GM19455 (cell line): Measurements from ENCODE around the gene HDC.

Experiments
- ATAC-seq: cut with Tn5 transposase; IDR thresholded peaks from one replicate; pipeline ENCODE4 v1.9.1; 2021; ENCODE audit not compliant: unreplicated experiment

HDC gene

DNA sequence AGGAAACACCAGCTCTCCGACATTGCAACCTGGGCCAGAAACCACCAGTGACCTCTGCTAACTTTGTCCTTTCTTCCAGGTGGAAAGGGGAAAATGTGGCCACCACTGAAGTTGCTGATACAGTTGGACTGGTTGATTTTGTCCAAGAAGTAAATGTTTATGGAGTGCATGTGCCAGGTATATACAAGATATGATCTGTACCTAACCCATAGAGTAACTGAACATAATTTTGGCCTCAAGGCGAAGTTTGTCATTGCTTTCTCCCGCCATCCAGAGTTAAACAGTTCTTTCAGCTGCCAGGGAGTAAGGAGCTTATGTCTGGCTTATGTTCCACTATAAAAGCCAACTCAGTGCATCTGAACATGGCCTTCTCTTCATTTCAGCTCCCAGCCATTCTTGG is 36.7 kb downstream of the HDC start:
- no peak for ATAC-seq

DNA sequence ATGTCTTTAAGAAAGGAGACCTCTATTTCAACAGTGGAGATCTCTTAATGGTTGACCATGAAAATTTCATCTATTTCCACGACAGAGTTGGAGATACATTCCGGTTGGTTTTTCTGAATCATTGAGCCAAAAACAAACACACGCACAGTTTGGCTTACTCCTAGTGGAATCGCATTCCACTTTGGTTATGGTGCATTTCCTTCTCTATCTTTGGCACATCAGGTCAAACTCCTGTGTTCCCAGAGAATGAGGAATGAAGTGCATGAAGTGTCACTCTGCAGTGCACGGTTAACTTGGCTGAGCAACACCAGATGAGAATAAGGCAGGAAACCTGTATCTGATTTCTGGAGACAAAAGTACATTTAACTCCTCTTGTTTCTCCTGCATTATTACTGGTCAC is 38.5 kb downstream of the HDC start:
- no peak for ATAC-seq

DNA sequence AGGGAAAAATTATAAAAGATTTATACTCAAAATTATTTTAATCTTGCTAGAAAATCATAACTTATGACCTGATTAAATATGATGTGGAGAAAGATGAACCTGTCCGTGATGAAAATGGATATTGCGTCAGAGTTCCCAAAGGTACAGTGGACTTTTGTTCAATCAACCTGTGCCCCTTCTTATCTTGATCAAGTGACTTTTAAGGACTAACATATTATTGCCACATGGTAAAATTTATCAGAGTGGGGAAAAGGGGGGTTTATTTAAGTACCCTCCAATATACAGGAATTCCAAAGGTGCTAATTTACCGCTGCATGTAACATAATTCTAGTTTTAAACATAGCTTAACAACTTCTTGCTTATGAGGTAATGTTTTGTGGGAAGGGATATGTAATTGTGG is 39.6 kb downstream of the HDC start:
- ATAC-seq, result no peak

DNA sequence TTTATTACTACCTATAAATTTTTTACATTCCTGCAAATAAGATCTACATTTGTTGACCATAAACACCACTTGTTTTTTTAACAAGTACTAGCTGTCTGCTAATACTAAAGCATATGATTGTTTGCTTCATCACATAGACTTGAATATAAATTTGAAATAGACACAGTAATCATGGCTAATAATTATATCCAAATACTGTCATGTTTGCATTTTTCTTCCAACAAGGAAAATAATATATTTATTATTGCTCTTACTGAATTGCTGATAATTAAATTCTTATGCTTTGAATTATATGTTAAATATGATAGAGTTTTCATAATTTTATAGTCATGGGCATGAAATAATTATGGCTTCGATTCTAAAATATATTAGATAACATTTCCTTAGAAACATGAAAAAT is 40.5 kb downstream of the HDC start:
- no peak for ATAC-seq

DNA sequence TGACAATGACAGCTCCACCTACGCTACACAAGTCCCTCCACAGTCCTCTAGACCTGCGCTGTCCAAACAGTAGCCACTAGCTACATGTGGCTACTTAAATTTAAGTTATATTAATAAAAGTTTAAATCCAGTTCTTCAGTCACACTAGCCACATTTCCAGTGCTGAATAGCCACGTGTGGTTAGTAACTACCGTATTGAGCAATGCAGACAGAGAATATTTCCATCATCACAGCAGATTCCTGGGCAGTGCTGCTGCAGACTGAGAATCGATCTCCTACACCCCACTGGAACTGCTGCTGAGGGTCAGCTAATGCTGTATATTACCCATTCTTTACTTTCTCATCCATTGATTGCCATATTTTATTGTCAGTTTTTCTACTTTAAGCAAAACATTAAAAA is 40.9 kb downstream of the HDC start:
- ATAC-seq, result no peak

DNA sequence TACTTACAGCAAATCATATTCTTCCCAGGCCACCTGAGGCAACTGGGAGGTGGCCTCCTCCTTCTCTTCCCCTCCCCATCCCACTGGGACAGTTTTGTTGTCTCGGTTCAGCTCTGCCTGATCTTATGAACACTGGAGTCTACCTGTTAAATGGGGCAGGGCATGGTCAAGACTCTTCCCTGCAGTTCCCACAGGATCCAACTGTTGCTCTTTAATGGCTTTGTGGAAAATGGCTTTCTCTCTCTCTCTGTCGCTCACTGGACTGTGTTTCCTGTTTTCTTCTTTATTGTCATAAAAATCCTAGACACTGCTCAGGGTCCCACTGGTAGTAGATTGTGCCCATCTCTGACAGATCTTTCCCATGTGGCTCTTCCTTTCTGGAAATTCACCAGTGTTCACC is 43.3 kb downstream of the HDC start:
- no peak for ATAC-seq

DNA sequence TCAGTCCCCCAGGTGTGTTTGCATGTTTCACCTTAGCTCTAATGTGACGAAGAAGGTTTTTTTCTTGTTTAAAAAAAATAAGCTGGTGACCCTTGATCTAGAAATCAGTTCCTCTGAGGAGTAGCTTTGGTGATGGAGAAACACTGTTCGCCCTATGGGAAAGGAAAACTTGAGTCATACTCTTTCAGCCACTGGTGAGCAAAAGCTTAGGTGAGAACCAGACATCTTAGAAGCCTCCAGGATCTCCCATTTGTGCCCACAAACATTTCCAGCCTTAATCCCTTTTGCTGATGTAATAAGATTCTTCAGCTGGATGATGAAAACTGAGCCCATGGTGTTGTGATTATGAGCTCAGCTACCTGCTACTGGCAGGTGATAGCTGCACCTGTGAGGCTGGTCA is 45.7 kb downstream of the HDC start:
- ATAC-seq, result no peak

DNA sequence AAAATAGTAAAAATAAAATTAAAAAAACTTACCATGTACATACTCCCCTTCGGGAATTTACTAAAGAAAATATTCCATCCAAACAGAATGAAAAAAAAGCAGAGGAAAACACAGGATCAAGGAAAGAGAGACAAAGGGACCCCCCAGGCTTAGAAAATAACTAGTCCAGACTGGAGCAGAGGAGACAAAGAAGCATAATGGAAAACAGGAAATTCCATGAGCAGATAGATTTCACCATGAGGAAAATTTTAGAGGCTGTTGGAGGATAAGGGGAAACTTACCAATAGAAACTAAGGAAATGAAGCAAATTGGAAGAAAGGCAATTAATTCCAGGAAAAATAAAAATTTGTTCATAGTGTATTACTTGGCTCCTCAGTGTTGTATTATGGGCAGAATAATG is 46.8 kb downstream of the HDC start:
- ATAC-seq, result no peak

DNA sequence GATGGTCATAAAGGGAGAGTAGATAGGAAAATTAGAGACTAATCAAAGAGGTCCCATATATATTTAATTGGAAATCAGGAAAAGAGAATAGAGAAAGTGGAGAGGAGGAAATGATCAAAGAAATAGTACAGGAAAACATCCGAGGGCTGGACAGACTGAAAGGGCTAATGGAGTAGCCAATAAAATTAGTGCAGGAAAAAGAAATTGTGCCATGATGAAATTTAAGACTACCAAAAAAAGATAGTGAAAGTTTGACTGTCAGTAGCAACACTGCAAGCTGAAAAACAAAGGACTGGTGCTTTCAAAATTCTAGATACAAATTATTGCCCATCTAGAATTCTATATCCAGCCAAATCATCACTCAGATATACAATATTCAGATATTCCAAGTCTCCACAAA is 47.2 kb downstream of the HDC start:
- ATAC-seq, result no peak

DNA sequence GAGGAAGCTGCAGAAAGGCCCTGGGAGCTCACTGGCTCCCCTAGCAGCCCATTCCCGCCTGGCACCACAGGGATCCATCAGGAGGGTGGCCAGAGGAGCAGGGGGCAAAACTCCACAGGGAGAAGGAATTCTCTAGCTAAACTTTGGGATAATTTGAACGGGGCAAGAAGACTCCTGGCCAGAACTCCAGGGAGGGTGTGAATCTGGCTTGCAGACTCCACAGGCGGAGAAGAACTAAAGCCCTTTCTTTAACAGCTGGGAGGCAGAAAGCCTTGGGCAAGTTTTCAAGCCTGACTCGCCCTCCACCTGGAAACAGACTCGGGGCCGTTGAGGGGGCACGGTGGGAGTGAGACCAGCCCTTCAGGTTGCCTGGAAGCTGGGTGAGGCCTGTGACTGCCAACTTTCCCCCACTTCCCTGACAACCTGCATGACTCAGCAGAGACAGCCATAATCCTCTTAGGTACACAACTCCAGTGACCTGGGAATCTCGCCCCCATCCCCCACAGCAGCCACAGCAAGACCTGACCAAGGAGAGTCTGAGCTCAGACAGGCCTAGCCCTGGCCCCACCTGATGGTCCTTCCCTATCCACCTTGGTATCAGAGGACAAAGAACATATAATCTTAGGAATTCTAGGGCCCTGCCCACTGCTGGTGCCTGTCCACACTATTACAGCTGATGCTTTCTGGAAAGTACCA is 54.9 kb downstream of the HDC start:
- no peak for ATAC-seq

DNA sequence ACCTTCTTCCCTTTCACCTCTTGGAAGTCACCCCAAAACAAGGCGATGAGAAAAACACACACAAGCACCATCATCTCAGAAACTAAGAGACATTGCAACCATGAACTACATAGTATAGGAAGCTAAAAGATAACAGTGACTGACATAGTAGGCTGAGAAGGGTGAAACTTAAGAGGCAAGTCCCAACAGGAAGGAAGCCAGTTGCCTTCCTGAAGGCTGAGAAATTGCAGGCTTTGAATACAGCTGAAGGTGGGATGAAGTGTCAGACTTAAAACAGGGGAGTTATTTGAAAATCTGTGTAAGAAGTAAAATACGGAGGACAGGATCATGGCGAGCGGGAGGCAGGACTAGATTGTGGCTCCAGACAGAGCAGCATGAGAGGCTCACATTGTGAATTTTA is 55.7 kb downstream of the HDC start:
- ATAC-seq, result no peak

DNA sequence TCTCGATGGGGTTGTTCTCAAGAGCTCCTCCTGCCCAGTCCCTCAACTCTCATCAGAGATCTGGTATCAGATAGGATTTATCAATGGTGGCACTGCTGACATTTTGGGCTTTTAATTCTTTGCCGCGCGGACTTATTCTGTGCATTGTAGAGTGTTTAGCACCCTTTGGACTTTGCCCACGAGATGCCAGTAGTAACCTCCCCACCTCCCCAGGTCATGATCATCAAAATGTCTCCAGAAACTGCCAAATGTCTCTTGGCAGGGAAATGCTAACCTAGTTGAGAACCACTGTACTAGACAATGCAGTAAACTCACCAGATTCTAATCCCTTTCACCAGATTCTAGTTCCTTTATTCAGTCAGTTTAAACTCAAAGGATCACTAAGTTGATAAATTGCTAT is 59.5 kb downstream of the HDC start:
- no peak for ATAC-seq

DNA sequence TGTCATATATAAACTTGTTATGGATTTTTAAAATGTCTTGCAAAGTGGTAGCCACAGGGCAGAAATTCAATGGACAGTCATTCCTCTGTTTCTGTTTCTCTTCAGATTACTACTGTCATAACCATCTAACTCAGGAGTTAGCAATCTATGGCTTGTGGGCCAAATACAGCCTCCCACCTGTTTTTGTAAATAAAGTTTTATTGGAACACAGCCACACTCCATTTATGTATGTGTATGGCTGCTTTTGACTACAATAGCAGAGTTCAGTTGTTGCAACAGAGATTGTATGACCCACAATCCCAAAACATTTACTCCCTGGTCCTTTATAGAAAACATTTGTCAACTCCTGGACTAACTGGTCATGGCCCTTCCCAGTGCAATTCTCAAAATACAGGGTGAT is 63.5 kb downstream of the HDC start:
- ATAC-seq, result no peak

DNA sequence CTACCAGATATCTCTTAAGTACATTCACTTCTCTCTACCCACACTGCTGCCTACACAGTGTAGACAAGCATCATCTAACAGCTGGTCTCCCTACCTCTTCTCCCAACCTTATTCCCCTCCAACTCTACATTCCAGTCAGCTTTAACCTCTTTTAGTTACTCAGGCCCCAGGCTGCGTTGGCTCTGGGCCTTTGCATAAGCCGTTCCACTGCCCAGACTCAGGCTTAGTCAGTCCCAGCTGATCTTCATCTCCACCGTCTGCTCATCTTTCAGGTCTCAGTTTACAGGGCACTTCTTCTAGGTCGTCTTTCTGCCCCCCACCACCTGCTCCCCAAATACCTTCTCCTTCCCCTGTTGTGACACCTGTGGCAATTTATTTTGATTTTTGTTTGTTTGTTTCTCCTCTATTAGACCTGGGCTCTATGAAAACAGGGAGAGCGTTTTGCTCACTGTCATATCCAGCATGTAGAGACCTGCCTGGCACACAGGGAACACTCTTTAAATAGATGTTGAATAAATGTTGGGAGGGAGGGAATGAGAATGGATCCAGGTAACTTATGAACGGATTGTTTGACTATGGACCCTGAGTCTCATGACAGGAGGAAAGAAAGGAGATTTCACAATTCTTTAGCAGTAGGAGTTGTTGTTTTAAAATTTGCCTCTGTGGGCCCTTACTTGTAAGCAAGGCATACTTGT is 72.5 kb downstream of the HDC start:
- ATAC-seq, result no peak

DNA sequence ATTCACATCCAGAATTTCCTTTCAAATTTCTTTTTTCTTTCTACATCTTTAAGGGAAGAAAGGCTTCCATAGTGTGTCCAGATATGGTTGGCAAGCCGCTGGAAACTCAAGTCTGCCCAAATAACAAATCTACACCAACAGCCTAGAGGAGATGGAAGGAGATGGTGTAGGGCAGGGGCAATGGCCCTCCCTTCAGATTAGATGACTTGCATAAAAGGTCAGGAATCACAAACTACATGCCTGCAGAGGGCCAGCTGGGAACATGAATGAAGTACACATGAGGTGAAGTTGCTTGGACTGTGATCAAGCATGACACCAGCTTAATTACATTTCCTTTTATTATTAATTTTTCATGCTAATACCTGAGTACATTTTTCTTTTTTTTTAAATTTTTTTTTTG is 73.4 kb downstream of the HDC start:
- no peak for ATAC-seq
